ENCODE measurements around the gene NR2C2. TPM values are rescaled to one million over a fixed set of nuclear protein-coding genes. Genes with fewer than 3 reads are reported as not detected.

NR2C2 gene
- total RNA-seq, 1 experiment from 2014 or later: 38.5 TPM

DNA sequence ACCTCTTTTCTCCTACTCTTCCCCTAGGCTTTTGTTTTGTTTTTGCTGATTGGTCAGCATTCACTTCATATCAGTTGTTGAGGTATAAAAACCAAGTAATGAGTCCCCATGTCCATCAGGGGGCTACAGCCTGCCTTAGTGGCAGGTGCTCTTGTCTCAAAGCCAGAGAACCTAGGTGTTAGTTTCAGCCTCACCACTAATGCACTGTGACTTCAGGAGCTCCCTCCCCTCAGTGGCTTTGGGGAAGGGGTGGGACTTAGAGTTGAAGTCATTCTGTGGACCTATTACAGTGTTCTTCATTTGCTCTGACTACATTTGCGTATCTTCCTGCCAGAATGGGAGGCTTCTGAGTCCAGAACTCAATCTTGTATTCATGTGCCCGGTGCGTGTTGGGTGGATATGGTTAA, 41.6 kb downstream of the NR2C2 start:
- Histone ChIP-seq H3K9me3 (ENCODE audit: control insufficient read depth, low read depth, low read length) (no peaks in the 10 kb centered on the region), H2BK120ac (ENCODE audit: low read depth, low read length, poor library complexity, severe bottlenecking) (no peak overlapping the region), H3K79me1 (ENCODE audit: insufficient read depth, low read depth, low read length, poor library complexity, severe bottlenecking) (peaks cover 3% of the 10 kb centered on the region), H2BK12ac (ENCODE audit: insufficient read length, low read depth, low read length) (no peak overlapping the region), H3K4me2 (ENCODE audit: insufficient read depth, insufficient read length, low read length) (no peak overlapping the region), H2BK20ac (ENCODE audit: low read depth, low read length, poor library complexity, severe bottlenecking) (no peak overlapping the region), H3K23ac (ENCODE audit: insufficient read length, low read depth, low read length) (no peak overlapping the region), H2BK15ac (ENCODE audit: low read depth, low read length) (no peak overlapping the region), H3K56ac (ENCODE audit: insufficient read length, low read depth, low read length) (no peak overlapping the region), H3K4me1 (ENCODE audit: insufficient read depth, low read length) (peaks cover 3% of the 10 kb centered on the region; the same call in 1 of the 2 replicates), H4K20me1 (ENCODE audit: control insufficient read depth, insufficient read depth, insufficient read length) (no peaks in the 10 kb centered on the region), H3K18ac (ENCODE audit: insufficient read length, low read depth, low read length) (no peak overlapping the region), H2BK5ac (ENCODE audit: insufficient read length, low read length) (no peak overlapping the region), H3K4ac (ENCODE audit: low read depth, low read length) (no peak overlapping the region), H4K8ac (replicated peaks; ENCODE audit: insufficient read length, low read depth, low read length) (no peak overlapping the region), H2AK5ac (ENCODE audit: insufficient read length, low read length) (no peak overlapping the region), H2AFZ (ENCODE audit: low read length) (no peak overlapping the region), H3K27ac (ENCODE audit: insufficient read length, low read depth, low read length) (no peak overlapping the region), H3K27me3 (ENCODE audit: insufficient read depth, low read length) (no peaks in the 10 kb centered on the region; the same call in 1 of the 2 replicates), H3K9ac (ENCODE audit: extremely low read depth, insufficient read length, low read length) (no peak overlapping the region), H3T11ph (ENCODE audit: low read length) (no peak overlapping the region), H4K5ac (ENCODE audit: insufficient read length, low read depth, low read length) (no peak overlapping the region), H3K79me2 (ENCODE audit: insufficient read depth, low read length) (peaks cover 3% of the 10 kb centered on the region), H3K14ac (ENCODE audit: insufficient read depth, low read length) (no peak overlapping the region), H3K23me2 (ENCODE audit: insufficient read length, low read depth, low read length, poor library complexity, severe bottlenecking) (no peaks in the 10 kb centered on the region), H4K91ac (ENCODE audit: insufficient read length, low read depth, low read length) (no peak overlapping the region)
- TF ChIP-seq, protein P1, sequence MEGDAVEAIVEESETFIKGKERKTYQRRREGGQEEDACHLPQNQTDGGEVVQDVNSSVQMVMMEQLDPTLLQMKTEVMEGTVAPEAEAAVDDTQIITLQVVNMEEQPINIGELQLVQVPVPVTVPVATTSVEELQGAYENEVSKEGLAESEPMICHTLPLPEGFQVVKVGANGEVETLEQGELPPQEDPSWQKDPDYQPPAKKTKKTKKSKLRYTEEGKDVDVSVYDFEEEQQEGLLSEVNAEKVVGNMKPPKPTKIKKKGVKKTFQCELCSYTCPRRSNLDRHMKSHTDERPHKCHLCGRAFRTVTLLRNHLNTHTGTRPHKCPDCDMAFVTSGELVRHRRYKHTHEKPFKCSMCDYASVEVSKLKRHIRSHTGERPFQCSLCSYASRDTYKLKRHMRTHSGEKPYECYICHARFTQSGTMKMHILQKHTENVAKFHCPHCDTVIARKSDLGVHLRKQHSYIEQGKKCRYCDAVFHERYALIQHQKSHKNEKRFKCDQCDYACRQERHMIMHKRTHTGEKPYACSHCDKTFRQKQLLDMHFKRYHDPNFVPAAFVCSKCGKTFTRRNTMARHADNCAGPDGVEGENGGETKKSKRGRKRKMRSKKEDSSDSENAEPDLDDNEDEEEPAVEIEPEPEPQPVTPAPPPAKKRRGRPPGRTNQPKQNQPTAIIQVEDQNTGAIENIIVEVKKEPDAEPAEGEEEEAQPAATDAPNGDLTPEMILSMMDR (conservative IDR thresholded peaks at IDR 0.05): peak; percentile 55
- Mint-ChIP-seq H3K36me3 (ENCODE audit: insufficient read depth in 1 of 3, low read depth in 3 of 3) (peaks cover 3 to 11% (median 5%) of the 10 kb centered on the region in 3 experiments; a peak in 6 of 7 replicates), H3K9me3 (peaks cover 0 to 2% of the 10 kb centered on the region in 2 experiments; a peak in 1 of 5 replicates), H3K27ac (no peak overlapping the region), H3K4me1 (peaks cover 32 to 38% of the 10 kb centered on the region in 2 experiments), H3K4me3 (no peak overlapping the region), H3K27me3 (ENCODE audit: low read depth) (no peaks in the 10 kb centered on the region; the same call in 1 of the 2 replicates)
- DNase-seq: peak; percentile 70
- WGBS (ENCODE audit: extremely low coverage, insufficient read length, low lambda C conversion rate): no CpG with 5 or more reads among the region's 3 CpGs

Data from H9 (cell line).